Heart right ventricle (tissue), 16 donors: ENCODE measurements around the gene PROM2. TPM values are rescaled to one million over a fixed set of nuclear protein-coding genes. Genes with fewer than 3 reads are reported as not detected.

Source experiments
- ATAC-seq, 8 donors: fragments of 200-7000 bp; cut with Tn5 transposase; one replicate each; pipeline ENCODE4 v1.9.1; 2020; ENCODE audit warnings: mild to moderate bottlenecking in 8 of 8, moderate library complexity in 8 of 8, moderate number of reproducible peaks in 1 of 8
- DNase-seq, 2 donors: peaks; one replicate each; pipeline ENCODE4 v3.0.0-alpha.2; 2020
- H3K27ac ChIP-seq, 10 donors: fragments of 200-600 bp; sonication (generic) in 2 of 10; one replicate each; pipeline versions ENCODE4 v1.5.0 to v1.8.0; 2020 to 2022; ENCODE audit warnings: mild to moderate bottlenecking in 3 of 10
- H3K27me3 ChIP-seq, 7 donors: fragments of 200-600 bp; one replicate each; pipeline ENCODE4 v1.8.0; 2021 to 2022; ENCODE audit warnings: mild to moderate bottlenecking in 2 of 7
- H3K36me3 ChIP-seq, 9 donors: fragments of 200-600 bp; sonication (generic) in 1 of 9; one replicate each; pipeline versions ENCODE4 v1.5.0 to v1.8.0; 2020 to 2022; ENCODE audit warnings: mild to moderate bottlenecking in 2 of 9
- H3K4me1 ChIP-seq, 9 donors: fragments of 200-600 bp; sonication (generic) in 1 of 9; one replicate each; pipeline versions ENCODE4 v1.5.0 to v1.8.0; 2020 to 2022; ENCODE audit warnings: mild to moderate bottlenecking in 4 of 9
- H3K4me3 ChIP-seq, 10 donors: fragments of 200-600 bp; sonication (generic) in 2 of 10; one replicate each; pipeline versions ENCODE4 v1.5.0 to v1.8.0; 2020 to 2022; ENCODE audit warnings: mild to moderate bottlenecking in 7 of 10, moderate library complexity in 2 of 10
- H3K9me3 ChIP-seq, 11 donors: fragments of 200-600 bp in 10 of 11; sonication (generic) in 2 of 11; one replicate each; pipeline versions ENCODE4 v1.5.0 to v1.8.0; 2013 to 2022; ENCODE audit warnings: mild to moderate bottlenecking in 2 of 11, control low read depth in 1 of 11, moderate library complexity in 1 of 11
- CTCF ChIP-seq, 9 donors: fragments of 200-600 bp; sonication (generic) in 2 of 9; IDR thresholded peaks; one replicate each; pipeline versions ENCODE4 v1.5.0 to v1.8.0; 2021 to 2022; ENCODE audit warnings: antibody characterized with exemption in 9 of 9, mild to moderate bottlenecking in 5 of 9, moderate library complexity in 1 of 9
- WGBS, 2 donors: extraction: QIAGEN DNeasy Blood & Tissue Kit; methylation state at CpG; one replicate each; pipeline ENCODE4 v1.1.7; 2013; ENCODE audit warnings: inconsistent platforms in 1 of 2; 5-methylcytosine and 5-hydroxymethylcytosine counted together
- intact Hi-C, 10 donors: fragments of 100-400 bp; cut with DNase I; formaldehyde crosslinking; loops; one replicate each; pipeline versions ENCODE4 v1.11.1 to v1.14.2; 2022
- polyA plus RNA-seq, 2 donors: library from polyadenylated mRNA; stranded (reverse); fragments of 200-250 nt; gene quantifications; one replicate each; pipeline ENCODE4 v1.2.3, GENCODE V29; 2013
- total RNA-seq, 10 donors: library from RNA; stranded (reverse); fragmentation: NEBNext Ultra II Directional in 3 of 10; extraction: Animal tissue kit (Norgen Biotek cat#: 25700) in 3 of 10; gene quantifications; one replicate each; pipeline versions ENCODE4 v1.2.1 to v1.2.4, GENCODE V29; 2021 to 2023
- donor health status: Arrhythmogenic right ventricular cardiomyopathy.
- donor health status: ischemic (EF 13 %, LVEDD 7.1; RV severe dilation, severe dysfunction).
- donor health status: healthy with polysubstance abuse.
- donor health status: DM: no; HTN: yes; CAD: no.
- donor health status: DM: no; HTN: no; CAD: no.
- donor health status: ischemic (EF 25% LVEDD 6.9; RV normal size, moderate dysfunction).
- donor health status: ischemic (EF 25% LVEDD 5.7; RV mildly dilated, moderate dysfunction).
- donor health status: healthy.
- donor health status: DM: yes; HTN: yes; CAD: no.
- donor health status: Ischemic cardiomyopathy.
- donor health status: ischemic (EF 35%, LVEDD 5.7; RV mildly dilated, moderate dysfunction).
- donor health status: nonischemic (EF 11% LVEDD 7.7; RV severe dilation, severe dysfunction).
- donor health status: DM: yes; HTN: yes; CAD: no.
- donor health status: PGD.
- donor health status: ischemic (EF 29% LVEDD 5.4; RV normal size, mild dysfunction).
- donor health status: nonischemic (EF 23%, LVEDD 6.1; RV moderate dilation, normal function).

The PROM2 gene
- total and polyA plus RNA-seq, 12 donors: 0.32 to 3.4 (median 0.94) TPM

DNA sequence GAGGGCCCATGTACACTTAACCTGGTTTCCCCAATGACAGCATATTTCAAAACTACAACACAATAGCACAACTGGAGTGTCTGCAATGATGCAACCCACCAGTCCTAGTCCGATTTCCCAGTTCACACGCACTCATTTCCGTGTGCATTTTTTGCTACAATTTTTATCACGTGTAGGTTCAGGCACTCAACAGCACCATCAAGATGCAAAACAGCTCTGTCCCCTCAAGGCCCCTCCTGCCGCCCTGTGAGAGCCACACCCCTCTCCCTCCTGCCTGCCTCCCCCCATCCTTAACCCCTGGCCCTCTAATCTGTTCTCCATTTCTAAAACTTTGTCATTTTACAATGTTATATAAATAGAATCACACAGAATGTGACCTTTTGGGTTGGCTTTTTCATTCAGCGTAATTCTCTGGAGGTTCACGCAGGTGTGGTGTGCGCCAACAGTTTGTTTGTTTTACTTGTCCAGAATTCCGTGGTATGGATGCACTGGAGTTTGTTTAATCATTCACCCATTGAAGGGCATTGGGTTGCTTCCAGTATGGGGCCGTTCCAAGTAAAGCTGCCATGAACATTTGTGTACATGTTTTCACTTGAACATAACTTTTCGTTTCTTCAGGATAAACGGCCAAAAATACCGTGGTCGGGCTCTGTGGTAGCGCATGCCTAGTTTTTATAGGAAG, 31.3 kb downstream of the PROM2 start:
- DNase-seq: no peak
- no peak overlapping the region for H3K4me3 ChIP-seq
- 70 to 73% methylated on average over 15 of the region's 15 CpGs for WGBS, 2 donors

DNA sequence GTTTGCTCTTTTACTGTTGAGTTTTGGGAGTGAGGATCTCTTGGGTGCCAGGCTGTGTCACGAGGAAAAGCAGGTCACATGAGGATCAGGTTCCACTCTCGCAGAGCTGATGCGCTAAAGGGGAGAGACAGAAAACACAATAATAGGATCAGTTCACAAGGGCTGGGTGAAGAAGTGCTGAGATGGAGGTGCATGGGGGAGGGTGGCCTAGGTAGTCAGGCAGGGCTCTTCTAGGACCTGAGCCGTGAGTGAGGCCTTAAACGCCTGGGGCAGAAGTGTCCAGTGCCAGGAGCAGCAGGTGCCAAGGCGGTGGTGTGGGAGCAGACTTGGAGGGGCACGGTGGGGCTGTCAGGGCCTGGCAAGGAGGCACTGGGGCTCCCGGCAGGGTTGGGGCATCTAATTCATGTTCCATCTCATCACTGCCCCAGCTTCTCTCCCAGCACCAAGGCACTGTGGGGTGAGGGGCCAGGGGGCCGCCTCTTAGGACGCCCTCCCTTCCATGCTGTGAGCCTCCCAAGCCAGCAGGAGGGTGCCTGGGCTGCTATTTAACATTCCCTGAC, 32.2 kb downstream of the PROM2 start:
- intact Hi-C loops: no loop called here
- H3K9me3 ChIP-seq: no peaks in the 10 kb centered on the region
- WGBS, 2 donors: 79 to 80% methylated on average over 9 to 10 of the region's 10 CpGs
- peaks cover 0 to 34% (median 1%) of the 10 kb centered on the region in 7 donors for H3K27me3 ChIP-seq
- no peak for TF ChIP-seq CTCF (IDR thresholded peaks at IDR 0.05)
- H3K36me3 ChIP-seq: no peaks in the 10 kb centered on the region
- no peak for DNase-seq
- H3K27ac ChIP-seq: no peak overlapping the region
- ATAC-seq: peak in 1 of 8 donors; percentile 13
- H3K4me3 ChIP-seq: no peak overlapping the region
- H3K4me1 ChIP-seq: no peaks in the 10 kb centered on the region

More for the DNA sequence above, 31.3 kb downstream of the PROM2 start:
- Histone ChIP-seq H3K9me3 (no peaks in the 10 kb centered on the region), H3K4me1 (no peaks in the 10 kb centered on the region), H3K27ac (no peak overlapping the region), H3K36me3 (no peaks in the 10 kb centered on the region), H3K27me3 (peaks cover 0 to 36% (median 7%) of the 10 kb centered on the region in 7 donors)
- no peak for TF ChIP-seq CTCF (IDR thresholded peaks at IDR 0.05)
- intact Hi-C loops: no loop called here
- no peak for ATAC-seq

DNA sequence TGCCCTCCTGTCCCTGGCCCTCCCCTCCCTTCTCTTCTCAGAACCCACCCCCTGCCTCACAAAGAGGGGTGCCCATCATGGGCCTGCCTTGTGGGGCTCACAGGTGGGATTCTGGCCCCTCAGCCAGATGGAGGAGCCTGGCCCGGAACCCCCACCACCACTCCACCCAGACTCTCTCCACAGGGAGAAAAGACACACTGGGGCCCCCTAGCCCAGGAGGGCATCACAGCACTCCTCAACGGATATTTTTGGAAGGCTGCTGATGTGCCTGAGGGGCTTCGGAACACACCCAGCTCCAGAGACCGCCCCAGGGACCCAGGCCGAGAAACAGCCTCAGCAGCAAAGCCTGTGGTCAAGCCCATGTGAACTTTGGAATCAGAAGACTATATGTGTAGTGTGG, 32.8 kb downstream of the PROM2 start:
- DNase-seq (no peak), ATAC-seq (no peak)
- intact Hi-C loops: no loop called here
- no peak overlapping the region for H3K27ac ChIP-seq
- TF ChIP-seq CTCF (IDR thresholded peaks at IDR 0.05): no peak
- WGBS, 2 donors: 74% methylated on average over 5 of the region's 5 CpGs
- H3K27me3 ChIP-seq: peaks cover 0 to 36% (median 1%) of the 10 kb centered on the region in 7 donors
- H3K36me3 ChIP-seq: no peaks in the 10 kb centered on the region
- no peaks in the 10 kb centered on the region for H3K9me3 ChIP-seq
- no peaks in the 10 kb centered on the region for H3K4me1 ChIP-seq
- no peak overlapping the region for H3K4me3 ChIP-seq

DNA sequence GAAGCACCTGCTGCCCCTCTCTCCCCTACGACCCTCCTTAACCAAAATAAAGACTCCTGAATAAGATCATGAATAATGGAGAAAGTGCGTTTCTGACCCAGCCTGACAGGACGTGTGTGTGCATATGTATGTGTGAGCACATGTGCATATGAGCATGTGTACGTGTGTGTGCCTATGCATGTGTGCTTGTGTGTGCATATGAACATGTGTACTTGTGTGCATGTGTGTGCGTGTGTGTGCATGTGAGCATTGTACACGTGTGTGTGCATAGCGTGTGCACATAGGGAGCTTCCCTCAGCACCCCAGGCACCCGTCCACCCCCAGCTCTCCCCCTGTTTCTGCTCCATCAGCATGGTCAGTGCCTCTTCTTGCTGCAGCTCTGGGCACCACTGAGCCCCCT, 33.6 kb downstream of the PROM2 start:
- WGBS, 2 donors: 71 to 77% methylated on average over 8 of the region's 8 CpGs
- intact Hi-C loops: no loop called here
- no peak for DNase-seq
- Histone ChIP-seq H3K4me3 (no peak overlapping the region), H3K36me3 (no peaks in the 10 kb centered on the region), H3K9me3 (no peaks in the 10 kb centered on the region), H3K27ac (no peak overlapping the region), H3K27me3 (peaks cover 0 to 31% (median 0%) of the 10 kb centered on the region in 7 donors), H3K4me1 (no peaks in the 10 kb centered on the region)
- no peak for TF ChIP-seq CTCF (IDR thresholded peaks at IDR 0.05)
- no peak for ATAC-seq
